Endodermal cell (in vitro differentiated cells): Measurements from ENCODE around the gene PCNT. TPM values are rescaled to one million over a fixed set of nuclear protein-coding genes. Genes with fewer than 3 reads are reported as not detected.

Experiments
- DNase-seq: peaks from one replicate; pipeline ENCODE4 v3.0.0-alpha.2; 2017
- H3K27ac ChIP-seq: 2 replicates; pipeline ENCODE4 v1.5.1; 2013; ENCODE audit warnings: mild to moderate bottlenecking, low read depth, low read length, moderate library complexity
- H3K27me3 ChIP-seq: 2 replicates; pipeline ENCODE4 v1.6.1; 2013; ENCODE audit warnings: mild to moderate bottlenecking, low read length, moderate library complexity; ENCODE audit not compliant: insufficient read depth, control insufficient read depth, poor library complexity, severe bottlenecking
- H3K36me3 ChIP-seq: 2 replicates; pipeline ENCODE4 v1.7.0; 2013; ENCODE audit warnings: mild to moderate bottlenecking, low read length, moderate library complexity; ENCODE audit not compliant: control insufficient read depth, insufficient read depth
- H3K4me1 ChIP-seq: one replicate; pipeline ENCODE4 v1.7.0; 2013; ENCODE audit warnings: low read length; ENCODE audit not compliant: control insufficient read depth, insufficient read depth
- H3K4me3 ChIP-seq: 2 replicates; pipeline ENCODE4 v1.5.1; 2013; ENCODE audit warnings: mild to moderate bottlenecking, low read length, moderate library complexity
- H3K9ac ChIP-seq: 2 replicates; pipeline ENCODE4 v1.6.1; 2013; ENCODE audit warnings: mild to moderate bottlenecking, low read length, moderate library complexity; ENCODE audit not compliant: poor library complexity, severe bottlenecking; ENCODE audit errors: extremely low read depth
- H3K9me3 ChIP-seq: 2 replicates; pipeline ENCODE4 v1.6.1; 2013; ENCODE audit warnings: mild to moderate bottlenecking, low read length, moderate library complexity; ENCODE audit not compliant: control insufficient read depth
- H3K27ac Mint-ChIP-seq: 2 replicates; pipeline ENCODE4 v1.8.0; 2020; ENCODE audit warnings: mixed read lengths
- H3K27me3 Mint-ChIP-seq: 2 replicates; pipeline ENCODE4 v1.8.0; 2021; ENCODE audit warnings: mild to moderate bottlenecking, mixed read lengths; ENCODE audit not compliant: insufficient read depth
- H3K36me3 Mint-ChIP-seq: 2 replicates; pipeline ENCODE4 v1.8.0; 2020; ENCODE audit warnings: low read depth, mixed read lengths
- H3K4me1 Mint-ChIP-seq: 2 replicates; pipeline ENCODE4 v1.8.0; 2020; ENCODE audit warnings: mixed read lengths
- H3K4me3 Mint-ChIP-seq: 2 replicates; pipeline ENCODE4 v1.8.0; 2020; ENCODE audit warnings: mild to moderate bottlenecking, moderate library complexity, mixed read lengths
- H3K9me3 Mint-ChIP-seq: 2 replicates; pipeline ENCODE4 v1.8.0; 2020; ENCODE audit warnings: mild to moderate bottlenecking, mixed read lengths
- CTCF ChIP-seq: fragments of 200-600 bp; sonication (generic); conservative IDR thresholded peaks from 2 replicates; pipeline ENCODE4 v1.5.0; 2021; ENCODE audit warnings: antibody characterized with exemption, mild to moderate bottlenecking
- WGBS, 2 experiments: methylation state at CpG; one replicate each; pipeline versions ENCODE4 v1.1.5 to v1.1.7; 2013; ENCODE audit warnings: missing lambda C conversion rate in 2 of 2, mixed read lengths in 1 of 2; ENCODE audit not compliant: insufficient coverage in 1 of 2, insufficient read length in 1 of 2; 5-methylcytosine and 5-hydroxymethylcytosine counted together
- total RNA-seq, 2 donors: library from RNA; stranded (reverse); fragmentation: NEBNext Ultra II Directional in 1 of 2; extraction: Animal tissue kit (Norgen Biotek cat#: 25700) in 1 of 2; gene quantifications; 2 replicates in 1 of 2; 3 replicates in 1 of 2; pipeline ENCODE4 v1.2.1, GENCODE V29; 2021

Gene PCNT
- total RNA-seq, 2 donors from 2014 or later: 40.1 to 40.7 TPM

- Histone ChIP-seq H3K27me3 (no peaks in the 10 kb centered on the region), H3K27ac (no peak overlapping the region), H3K9me3 (no peaks in the 10 kb centered on the region), H3K4me1 (no peaks in the 10 kb centered on the region), H3K9ac (no peak overlapping the region), H3K4me3 (no peak overlapping the region), H3K36me3 (no peaks in the 10 kb centered on the region)
- Mint-ChIP-seq H3K4me3 (no peak overlapping the region), H3K27me3 (no peaks in the 10 kb centered on the region), H3K27ac (no peak overlapping the region), H3K36me3 (peaks cover 11% of the 10 kb centered on the region), H3K9me3 (no peaks in the 10 kb centered on the region), H3K4me1 (peaks cover 27% of the 10 kb centered on the region)
- peak; percentile 75 for DNase-seq
- WGBS, 2 experiments: 72 to 89% methylated on average over 8 to 20 of the region's 20 CpGs
- TF ChIP-seq CTCF: no peak
These were observed 6.1 kb upstream of the PCNT start for GRCh38 chr21:46317710-46318463.

DNA sequence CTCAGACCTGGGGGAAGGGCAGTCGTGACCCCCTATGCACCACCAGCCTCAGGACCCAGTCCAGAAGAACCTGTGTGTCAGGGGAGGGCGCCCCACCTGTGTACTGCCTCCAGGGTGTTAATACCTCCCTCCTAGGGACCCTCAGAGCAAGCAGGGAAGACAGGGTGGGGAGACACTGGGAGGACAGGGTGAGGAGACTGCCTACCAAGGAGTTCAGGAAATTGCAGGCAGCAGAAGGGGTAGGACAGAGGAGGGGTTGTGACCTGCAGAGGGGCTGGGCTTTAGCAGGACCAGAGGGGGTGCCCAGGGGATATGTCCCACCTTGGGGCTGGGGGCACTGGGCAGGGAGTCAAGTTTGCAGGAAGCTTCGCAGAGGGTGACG lies 5.5 kb upstream of the PCNT start:
- no peaks in the 10 kb centered on the region for H3K36me3 ChIP-seq
- no peak overlapping the region for H3K4me3 ChIP-seq
- no peak for DNase-seq
- no peak for TF ChIP-seq CTCF
- no peaks in the 10 kb centered on the region for H3K9me3 Mint-ChIP-seq
- no peak overlapping the region for H3K27ac ChIP-seq
- H3K4me1 Mint-ChIP-seq: peaks cover 27% of the 10 kb centered on the region
- H3K9me3 ChIP-seq: no peaks in the 10 kb centered on the region
- no peak overlapping the region for H3K9ac ChIP-seq
- no peaks in the 10 kb centered on the region for H3K4me1 ChIP-seq
- H3K36me3 Mint-ChIP-seq: peaks cover 11% of the 10 kb centered on the region
- no peak overlapping the region for H3K4me3 Mint-ChIP-seq
- WGBS, 2 experiments: 78 to 90% methylated on average over 2 to 4 of the region's 4 CpGs
- H3K27me3 ChIP-seq: no peaks in the 10 kb centered on the region
- H3K27ac Mint-ChIP-seq: no peak overlapping the region
- no peaks in the 10 kb centered on the region for H3K27me3 Mint-ChIP-seq

- H3K36me3 ChIP-seq: no peaks in the 10 kb centered on the region
- DNase-seq: peak; percentile 45
- no peaks in the 10 kb centered on the region for H3K27me3 ChIP-seq
- WGBS, 2 experiments: 92 to 95% methylated on average over 4 to 7 of the region's 7 CpGs
- H3K36me3 Mint-ChIP-seq: peaks cover 11% of the 10 kb centered on the region
- peaks cover 27% of the 10 kb centered on the region for H3K4me1 Mint-ChIP-seq
- H3K9ac ChIP-seq: no peak overlapping the region
- H3K9me3 ChIP-seq: no peaks in the 10 kb centered on the region
- no peaks in the 10 kb centered on the region for H3K4me1 ChIP-seq
- no peaks in the 10 kb centered on the region for H3K9me3 Mint-ChIP-seq
- H3K4me3 Mint-ChIP-seq: no peak overlapping the region
- no peak overlapping the region for H3K27ac Mint-ChIP-seq
- no peak overlapping the region for H3K4me3 ChIP-seq
- no peak overlapping the region for H3K27ac ChIP-seq
- no peaks in the 10 kb centered on the region for H3K27me3 Mint-ChIP-seq
- no peak for TF ChIP-seq CTCF
These were observed 4.8 kb upstream of the PCNT start for GRCh38 chr21:46319186-46319585.
